Effector memory CD4-positive, alpha-beta T cell (primary cell): Measurements from ENCODE around the gene AHCYL1.
"Not testable (repeated sequence)": the region's sequence is repeated elsewhere in the genome, so short reads cannot be mapped to it uniquely, and the experiment has no call there.

Source experiments
- DNase-seq, 3 donors: peaks; one replicate each; pipeline ENCODE4 v3.0.0-alpha.2; 2020
- H3K27ac ChIP-seq: 2 replicates; pipeline ENCODE4 v1.7.0; 2013; ENCODE audit warnings: mild to moderate bottlenecking, low read length, moderate library complexity; ENCODE audit not compliant: insufficient read depth, poor library complexity, severe bottlenecking
- H3K27me3 ChIP-seq: replicated peaks from 2 replicates; pipeline ENCODE4 v1.7.0; 2013; ENCODE audit warnings: mild to moderate bottlenecking, low read length; ENCODE audit not compliant: insufficient read depth, control insufficient read depth, poor library complexity, severe bottlenecking
- H3K36me3 ChIP-seq: 2 replicates; pipeline ENCODE4 v1.7.0; 2013; ENCODE audit warnings: mild to moderate bottlenecking, low read length, moderate library complexity; ENCODE audit not compliant: control insufficient read depth, insufficient read depth
- H3K4me1 ChIP-seq: 2 replicates; pipeline ENCODE4 v1.7.0; 2013; ENCODE audit warnings: low read length, mild to moderate bottlenecking; ENCODE audit not compliant: control insufficient read depth, insufficient read depth, poor library complexity, severe bottlenecking
- H3K4me3 ChIP-seq: 2 replicates; pipeline ENCODE4 v1.7.0; 2013; ENCODE audit warnings: low read length, low read depth, mild to moderate bottlenecking; ENCODE audit not compliant: insufficient read depth, poor library complexity, severe bottlenecking
- H3K9me3 ChIP-seq: 2 replicates; pipeline ENCODE4 v1.7.0; 2013; ENCODE audit warnings: mild to moderate bottlenecking, low read length, moderate library complexity; ENCODE audit not compliant: control insufficient read depth

Gene AHCYL1

GRCh38 chr1:109950509-109950908 is 34.1 kb upstream of the AHCYL1 start:
- H3K36me3 ChIP-seq: no peaks in the 10 kb centered on the region
- no peak overlapping the region for H3K4me3 ChIP-seq
- no peak for DNase-seq
- no peaks in the 10 kb centered on the region for H3K9me3 ChIP-seq
- no peaks in the 10 kb centered on the region for H3K4me1 ChIP-seq
- H3K27ac ChIP-seq: no peak overlapping the region
- no peaks in the 10 kb centered on the region for H3K27me3 ChIP-seq

GRCh38 chr1:109951501-109951900 is 33.1 kb upstream of the AHCYL1 start:
- not testable (repeated sequence) for H3K4me3 ChIP-seq, H3K27me3 ChIP-seq, H3K4me1 ChIP-seq, H3K36me3 ChIP-seq, DNase-seq, H3K9me3 ChIP-seq, H3K27ac ChIP-seq

- DNase-seq: no peak
- H3K27ac ChIP-seq: no peak overlapping the region
- H3K4me1 ChIP-seq: no peaks in the 10 kb centered on the region
- H3K9me3 ChIP-seq: no peaks in the 10 kb centered on the region
- no peaks in the 10 kb centered on the region for H3K36me3 ChIP-seq
- no peak overlapping the region for H3K4me3 ChIP-seq
- no peaks in the 10 kb centered on the region for H3K27me3 ChIP-seq
These were observed 30.5 kb upstream of the AHCYL1 start for GRCh38 chr1:109954041-109954512.

- H3K36me3 ChIP-seq: no peaks in the 10 kb centered on the region
- H3K4me1 ChIP-seq: no peaks in the 10 kb centered on the region
- H3K27me3 ChIP-seq: no peaks in the 10 kb centered on the region
- H3K4me3 ChIP-seq: no peak overlapping the region
- DNase-seq: no peak
- no peaks in the 10 kb centered on the region for H3K9me3 ChIP-seq
- no peak overlapping the region for H3K27ac ChIP-seq
These were observed 25.0 kb upstream of the AHCYL1 start for GRCh38 chr1:109959632-109959973.

- no peak overlapping the region for H3K4me3 ChIP-seq
- no peaks in the 10 kb centered on the region for H3K9me3 ChIP-seq
- no peaks in the 10 kb centered on the region for H3K27me3 ChIP-seq
- H3K27ac ChIP-seq: no peak overlapping the region
- no peaks in the 10 kb centered on the region for H3K36me3 ChIP-seq
- no peak for DNase-seq
- H3K4me1 ChIP-seq: no peaks in the 10 kb centered on the region
These were observed 24.4 kb upstream of the AHCYL1 start for GRCh38 chr1:109959974-109960744.

GRCh38 chr1:109960745-109961094 is 23.8 kb upstream of the AHCYL1 start:
- H3K27ac ChIP-seq: no peak overlapping the region
- no peaks in the 10 kb centered on the region for H3K27me3 ChIP-seq

GRCh38 chr1:109963864-109964263 is 20.7 kb upstream of the AHCYL1 start:
- no peak for DNase-seq
- H3K36me3 ChIP-seq: no peaks in the 10 kb centered on the region
- H3K9me3 ChIP-seq: no peaks in the 10 kb centered on the region
- no peak overlapping the region for H3K27ac ChIP-seq
- H3K4me3 ChIP-seq: no peak overlapping the region
- H3K4me1 ChIP-seq: no peaks in the 10 kb centered on the region
- H3K27me3 ChIP-seq: no peaks in the 10 kb centered on the region

More at GRCh38 chr1:109960745-109961094, 23.8 kb upstream of the AHCYL1 start:
- DNase-seq: no peak
- Histone ChIP-seq H3K4me3 (no peak overlapping the region), H3K9me3 (no peaks in the 10 kb centered on the region), H3K36me3 (no peaks in the 10 kb centered on the region), H3K4me1 (no peaks in the 10 kb centered on the region)

DNA sequence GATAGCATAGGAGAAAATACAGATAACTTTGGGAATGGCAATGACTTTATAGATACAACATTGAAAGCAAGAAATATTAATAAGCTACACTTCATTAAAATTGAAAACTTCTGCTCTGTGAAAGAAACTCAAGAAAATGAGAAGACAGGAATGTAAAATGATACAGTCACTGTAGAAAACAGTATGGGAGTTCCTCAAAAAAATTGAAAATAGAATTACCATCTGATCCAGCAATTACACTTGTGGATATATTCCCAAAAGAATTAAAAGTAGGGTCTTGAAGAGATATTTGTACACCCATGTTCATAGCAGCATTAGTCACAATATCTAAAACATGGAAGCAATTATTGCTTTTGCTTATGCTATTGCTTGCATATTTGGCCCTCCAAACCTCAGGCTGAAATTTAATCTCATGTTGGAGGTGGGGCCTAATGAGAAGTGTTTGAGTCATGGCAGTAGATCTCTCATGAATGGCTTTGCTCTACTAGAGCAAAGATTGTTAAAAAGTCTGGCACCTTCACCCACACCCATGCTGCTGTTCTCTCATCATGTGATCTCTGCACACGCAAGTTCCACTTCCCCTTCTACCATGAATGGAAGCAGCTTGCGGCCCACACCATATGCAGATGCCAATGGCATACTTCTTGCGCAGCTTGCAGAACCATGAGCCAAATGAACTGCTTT is 15.3 kb upstream of the AHCYL1 start:
- no peaks in the 10 kb centered on the region for H3K36me3 ChIP-seq
- DNase-seq: no peak

GRCh38 chr1:109969907-109970306 is 14.7 kb upstream of the AHCYL1 start:
- Histone ChIP-seq H3K36me3 (no peaks in the 10 kb centered on the region), H3K9me3 (no peaks in the 10 kb centered on the region), H3K27ac (no peak overlapping the region), H3K4me1 (no peaks in the 10 kb centered on the region), H3K4me3 (no peak overlapping the region), H3K27me3 (no peaks in the 10 kb centered on the region)
- DNase-seq: no peak

More for the DNA sequence above, 15.3 kb upstream of the AHCYL1 start:
- Histone ChIP-seq H3K27me3 (no peaks in the 10 kb centered on the region), H3K9me3 (no peaks in the 10 kb centered on the region), H3K4me3 (no peak overlapping the region), H3K27ac (no peak overlapping the region), H3K4me1 (no peaks in the 10 kb centered on the region)

- no peaks in the 10 kb centered on the region for H3K4me1 ChIP-seq
- H3K9me3 ChIP-seq: no peaks in the 10 kb centered on the region
- no peaks in the 10 kb centered on the region for H3K27me3 ChIP-seq
- no peak for DNase-seq
- H3K36me3 ChIP-seq: no peaks in the 10 kb centered on the region
- H3K27ac ChIP-seq: no peak overlapping the region
- no peak overlapping the region for H3K4me3 ChIP-seq
These were observed 13.0 kb upstream of the AHCYL1 start for GRCh38 chr1:109971559-109971958.
